Measurements from ENCODE around the gene EEF1E1.

EEF1E1 gene

DNA sequence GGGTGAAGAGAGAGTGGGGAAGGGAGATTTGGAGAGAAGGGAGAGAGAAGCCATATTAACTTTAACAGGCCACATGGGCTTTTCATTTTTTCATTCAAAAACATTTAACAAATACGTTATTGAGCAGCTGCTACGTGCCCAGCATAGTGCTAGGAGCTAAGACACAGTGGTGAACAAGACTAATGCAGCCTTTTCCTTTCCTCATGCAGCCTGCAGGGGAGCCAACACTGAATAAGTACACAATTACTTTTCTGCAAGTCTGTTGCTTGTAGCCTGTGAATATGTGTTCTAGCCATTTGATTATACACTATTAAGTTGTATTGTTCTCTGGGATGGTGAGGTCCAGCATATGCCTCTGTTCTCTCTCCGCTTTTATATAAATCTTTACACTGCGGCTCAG, 36.2 kb downstream of the EEF1E1 start:
- H4K20me1 ChIP-seq (ENCODE audit: insufficient read depth, low read length) = no peaks in the 10 kb centered on the region
- H3K9me3 ChIP-seq (ENCODE audit: insufficient read depth, low read length) = no peaks in the 10 kb centered on the region
- peak overlapping the region; percentile 74 for H2AFZ ChIP-seq (ENCODE audit: low read depth, low read length)
- H3K4me2 ChIP-seq (ENCODE audit: low read length) = no peak overlapping the region
- no peak overlapping the region for H3K9ac ChIP-seq (ENCODE audit: low read length)
- no peak overlapping the region for H3K27ac ChIP-seq (ENCODE audit: low read length)
- peaks cover 17% of the 10 kb centered on the region for H3K4me1 ChIP-seq (ENCODE audit: low read length)
- peaks cover 10% of the 10 kb centered on the region for H3K36me3 ChIP-seq (replicated peaks; ENCODE audit: low read depth, low read length)
- H3K27me3 ChIP-seq (ENCODE audit: low read depth, low read length) = no peaks in the 10 kb centered on the region
- H3K79me2 ChIP-seq (ENCODE audit: low read length) = peaks cover 13% of the 10 kb centered on the region
- no peak for TF ChIP-seq EZH2phosphoT487 (IDR thresholded peaks at IDR 0.05; ENCODE audit: low read depth)
- TF ChIP-seq, protein P1, sequence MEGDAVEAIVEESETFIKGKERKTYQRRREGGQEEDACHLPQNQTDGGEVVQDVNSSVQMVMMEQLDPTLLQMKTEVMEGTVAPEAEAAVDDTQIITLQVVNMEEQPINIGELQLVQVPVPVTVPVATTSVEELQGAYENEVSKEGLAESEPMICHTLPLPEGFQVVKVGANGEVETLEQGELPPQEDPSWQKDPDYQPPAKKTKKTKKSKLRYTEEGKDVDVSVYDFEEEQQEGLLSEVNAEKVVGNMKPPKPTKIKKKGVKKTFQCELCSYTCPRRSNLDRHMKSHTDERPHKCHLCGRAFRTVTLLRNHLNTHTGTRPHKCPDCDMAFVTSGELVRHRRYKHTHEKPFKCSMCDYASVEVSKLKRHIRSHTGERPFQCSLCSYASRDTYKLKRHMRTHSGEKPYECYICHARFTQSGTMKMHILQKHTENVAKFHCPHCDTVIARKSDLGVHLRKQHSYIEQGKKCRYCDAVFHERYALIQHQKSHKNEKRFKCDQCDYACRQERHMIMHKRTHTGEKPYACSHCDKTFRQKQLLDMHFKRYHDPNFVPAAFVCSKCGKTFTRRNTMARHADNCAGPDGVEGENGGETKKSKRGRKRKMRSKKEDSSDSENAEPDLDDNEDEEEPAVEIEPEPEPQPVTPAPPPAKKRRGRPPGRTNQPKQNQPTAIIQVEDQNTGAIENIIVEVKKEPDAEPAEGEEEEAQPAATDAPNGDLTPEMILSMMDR (IDR thresholded peaks at IDR 0.05; ENCODE audit: low read depth, low read length) = no peak
- no peak overlapping the region for H3K4me3 ChIP-seq (ENCODE audit: low read length)

DNA sequence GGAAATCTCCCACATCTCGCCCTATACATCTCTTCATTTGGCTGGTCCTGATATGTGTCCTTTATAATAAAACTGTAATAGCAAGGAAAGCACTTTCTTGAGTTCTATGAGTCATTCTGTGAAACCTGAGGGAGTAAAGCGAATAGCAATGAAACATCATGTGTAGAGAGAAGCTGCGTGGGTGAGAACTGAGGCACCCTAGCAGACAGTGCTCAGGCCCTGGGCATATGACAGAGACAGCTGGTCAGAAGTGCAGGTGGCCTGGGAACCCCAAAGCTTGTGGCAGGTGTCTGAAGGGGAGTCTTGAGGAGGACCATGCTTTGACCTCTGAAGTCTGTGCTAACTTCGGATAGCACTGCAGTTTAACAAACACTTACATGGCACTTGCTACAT, 36.8 kb downstream of the EEF1E1 start:
- Histone ChIP-seq H3K27ac (ENCODE audit: low read length) (peak overlapping the region; percentile 65; the same call in 1 of the 2 replicates), H3K4me2 (ENCODE audit: low read length) (peak overlapping the region; percentile 86), H2AFZ (ENCODE audit: low read depth, low read length) (peak overlapping the region; percentile 74), H3K4me1 (ENCODE audit: low read length) (peaks cover 17% of the 10 kb centered on the region), H3K9ac (ENCODE audit: low read length) (no peak overlapping the region), H3K27me3 (ENCODE audit: low read depth, low read length) (no peaks in the 10 kb centered on the region), H3K9me3 (ENCODE audit: insufficient read depth, low read length) (no peaks in the 10 kb centered on the region), H3K79me2 (ENCODE audit: low read length) (peaks cover 13% of the 10 kb centered on the region), H3K4me3 (ENCODE audit: low read length) (no peak overlapping the region), H3K36me3 (replicated peaks; ENCODE audit: low read depth, low read length) (peaks cover 10% of the 10 kb centered on the region), H4K20me1 (ENCODE audit: insufficient read depth, low read length) (no peaks in the 10 kb centered on the region)
- no peak for TF ChIP-seq EZH2phosphoT487 (IDR thresholded peaks at IDR 0.05; ENCODE audit: low read depth)
- TF ChIP-seq, protein P1 (IDR thresholded peaks at IDR 0.05; ENCODE audit: low read depth, low read length) = no peak

DNA sequence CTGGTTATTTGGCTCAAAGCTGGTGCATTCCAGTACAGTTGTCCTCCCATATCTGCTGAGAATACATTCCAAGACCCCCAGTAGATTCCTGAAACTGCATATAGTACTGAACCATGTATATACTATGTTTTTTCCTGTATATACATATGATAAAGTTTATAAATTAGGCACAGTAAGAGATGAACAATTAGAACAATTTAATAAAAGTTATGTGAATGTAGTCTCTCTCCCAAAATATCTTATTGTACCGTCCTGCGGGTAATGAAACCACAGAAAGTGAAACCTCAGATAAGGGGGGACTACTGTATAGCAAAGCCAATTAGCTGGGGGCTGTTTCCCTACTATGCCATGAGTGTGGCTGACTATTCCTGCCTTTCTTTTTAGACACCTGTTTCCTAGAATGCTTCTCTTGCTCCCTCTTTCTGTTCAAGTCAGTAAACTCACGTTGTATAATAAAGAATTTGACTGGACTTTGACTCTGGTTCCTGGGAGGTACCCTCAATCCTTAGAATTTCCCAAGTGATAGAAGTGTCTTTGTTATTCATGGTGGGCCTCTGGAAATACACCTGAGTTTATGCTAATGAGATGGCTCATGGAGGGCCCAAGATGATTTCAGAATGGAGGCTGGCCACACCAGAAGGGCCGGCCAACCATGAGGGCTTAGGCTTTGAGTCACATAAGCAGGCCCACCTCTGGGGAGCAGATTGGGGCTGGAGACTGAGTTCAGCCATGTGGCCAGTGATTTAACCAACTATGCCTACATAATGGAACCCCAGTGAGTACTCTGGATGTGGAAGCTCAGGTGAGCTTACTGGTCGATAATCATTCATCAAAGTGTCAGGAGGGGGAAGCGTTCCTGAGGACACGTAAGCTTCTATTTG, 37.5 kb downstream of the EEF1E1 start:
- peak overlapping the region; percentile 65 for H3K27ac ChIP-seq (ENCODE audit: low read length)
- H3K36me3 ChIP-seq (replicated peaks; ENCODE audit: low read depth, low read length) = peaks cover 12% of the 10 kb centered on the region
- H3K4me2 ChIP-seq (ENCODE audit: low read length) = peak overlapping the region; percentile 86
- H3K79me2 ChIP-seq (ENCODE audit: low read length) = peaks cover 13% of the 10 kb centered on the region
- H3K4me1 ChIP-seq (ENCODE audit: low read length) = peaks cover 17% of the 10 kb centered on the region
- no peak for TF ChIP-seq EZH2phosphoT487 (IDR thresholded peaks at IDR 0.05; ENCODE audit: low read depth)
- TF ChIP-seq, protein P1 (IDR thresholded peaks at IDR 0.05; ENCODE audit: low read depth, low read length) = no peak
- peak overlapping the region; percentile 94 for H3K4me3 ChIP-seq (ENCODE audit: low read length)
- no peaks in the 10 kb centered on the region for H4K20me1 ChIP-seq (ENCODE audit: insufficient read depth, low read length)
- peak overlapping the region; percentile 74 for H2AFZ ChIP-seq (ENCODE audit: low read depth, low read length)
- no peaks in the 10 kb centered on the region for H3K9me3 ChIP-seq (ENCODE audit: insufficient read depth, low read length)
- H3K9ac ChIP-seq (ENCODE audit: low read length) = peak overlapping the region; percentile 85
- H3K27me3 ChIP-seq (ENCODE audit: low read depth, low read length) = no peaks in the 10 kb centered on the region

DNA sequence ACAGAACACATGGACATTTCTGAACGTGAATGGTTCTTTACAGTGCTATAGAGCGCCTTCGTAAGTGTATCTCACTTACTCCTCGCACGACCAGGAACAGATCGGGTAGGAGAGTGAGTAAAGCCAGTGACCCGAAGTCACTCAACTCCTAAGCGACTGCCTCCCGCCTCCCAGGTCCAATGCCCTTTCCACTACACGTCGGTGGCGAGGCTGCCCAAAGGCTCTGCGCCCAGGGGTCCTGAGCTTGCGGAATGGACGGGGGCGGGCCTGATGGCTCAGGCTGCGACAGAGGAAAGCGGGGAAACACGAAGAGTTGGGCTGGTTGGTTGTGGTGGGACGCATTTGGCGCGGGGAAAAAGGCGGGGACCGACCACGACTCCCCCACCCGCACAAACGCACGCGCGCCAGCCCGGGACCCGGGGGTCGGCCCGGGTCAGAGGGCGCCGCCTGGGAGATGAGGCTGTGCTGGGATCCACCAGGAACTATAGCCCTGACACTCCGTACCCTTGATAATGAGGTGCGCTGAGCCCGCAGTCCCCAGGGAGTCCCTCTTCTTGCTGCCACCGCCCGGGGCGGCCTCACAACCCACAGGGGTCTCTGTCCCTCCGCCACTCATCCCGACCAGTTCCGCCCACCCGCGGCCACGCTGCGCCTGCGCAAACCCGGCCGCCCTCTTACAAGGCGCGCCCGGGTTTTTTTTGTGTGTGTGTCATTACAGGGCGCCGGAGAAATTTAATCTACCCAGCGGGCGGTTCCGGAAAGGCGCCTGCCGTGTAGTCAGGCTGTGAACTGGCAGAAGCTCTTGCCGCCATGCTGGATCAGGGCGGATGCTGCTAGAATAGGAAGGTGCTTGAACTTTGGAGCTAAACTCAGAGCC, 38.3 kb downstream of the EEF1E1 start, which contains the start of gene BLOC1S5:
Gene BLOC1S5 (minus strand): TSS at position 629 of the 877 bp plus-strand sequence. CDS start 13 bp downstream, at position 616.
- Histone ChIP-seq H3K4me3 (ENCODE audit: low read length) (peak within 1 kb of the TSS; percentile 94), H3K36me3 (replicated peaks; ENCODE audit: low read depth, low read length) (peaks cover 17% of the 10 kb centered on the region), H3K9ac (ENCODE audit: low read length) (peak within 1 kb of the TSS; percentile 85), H3K4me2 (ENCODE audit: low read length) (peak within 1 kb of the TSS; percentile 86), H3K27ac (ENCODE audit: low read length) (peak within 1 kb of the TSS; percentile 65), H3K79me2 (ENCODE audit: low read length) (peaks cover 13% of the 10 kb centered on the region), H4K20me1 (ENCODE audit: insufficient read depth, low read length) (no peaks in the 10 kb centered on the region), H3K9me3 (ENCODE audit: insufficient read depth, low read length) (no peaks in the 10 kb centered on the region), H2AFZ (ENCODE audit: low read depth, low read length) (peak within 1 kb of the TSS; percentile 74), H3K27me3 (ENCODE audit: low read depth, low read length) (no peaks in the 10 kb centered on the region), H3K4me1 (ENCODE audit: low read length) (peaks cover 17% of the 10 kb centered on the region)
- TF ChIP-seq EZH2phosphoT487 (IDR thresholded peaks at IDR 0.05; ENCODE audit: low read depth) = no peak
- TF ChIP-seq, protein P1 (IDR thresholded peaks at IDR 0.05; ENCODE audit: low read depth, low read length) = no peak
